ENCODE measurements around the gene ARRB2.

DNA sequence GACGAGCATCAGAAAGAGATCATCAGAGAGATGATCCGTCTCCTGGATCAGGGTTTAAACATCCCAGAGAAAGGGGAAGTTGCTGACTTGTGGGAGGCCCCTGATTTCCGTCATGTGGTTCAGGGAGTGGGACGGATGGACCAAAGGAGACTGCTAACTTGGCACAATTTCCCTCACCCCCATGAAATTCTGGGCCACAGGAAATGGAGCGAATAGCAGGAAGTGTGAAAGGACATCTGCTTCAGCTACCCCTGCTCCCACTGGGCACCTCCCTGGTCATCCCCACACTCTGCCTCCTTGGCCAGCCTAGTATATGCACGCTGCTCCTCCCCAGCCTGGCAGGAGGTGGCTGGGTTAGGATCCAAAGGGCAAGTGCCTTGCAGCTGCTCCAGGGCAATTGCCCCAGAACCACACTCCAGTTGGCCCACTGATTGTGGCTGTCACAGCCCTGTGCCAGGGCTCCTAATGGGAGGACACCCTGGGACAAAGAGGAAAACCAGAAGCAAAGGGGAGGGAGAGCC is 1.3 kb downstream of the ARRB2 start:
- TF ChIP-seq EP300 (IDR thresholded peaks at IDR 0.05; ENCODE audit: borderline replicate concordance in 1 of 2, low read depth in 1 of 2, low read length in 1 of 2) (no peak), CHD2 (IDR thresholded peaks at IDR 0.05; ENCODE audit: low read length, partially characterized antibody) (no peak)

Data from SK-N-SH (cell line).